Measurements from ENCODE around the gene FGF12. TPM values are rescaled to one million over a fixed set of nuclear protein-coding genes. Genes with fewer than 3 reads are reported as not detected.

FGF12 gene
- total RNA-seq, 4 donors from 2014 or later, result 0.54 to 6.3 (median 3.9) TPM

DNA sequence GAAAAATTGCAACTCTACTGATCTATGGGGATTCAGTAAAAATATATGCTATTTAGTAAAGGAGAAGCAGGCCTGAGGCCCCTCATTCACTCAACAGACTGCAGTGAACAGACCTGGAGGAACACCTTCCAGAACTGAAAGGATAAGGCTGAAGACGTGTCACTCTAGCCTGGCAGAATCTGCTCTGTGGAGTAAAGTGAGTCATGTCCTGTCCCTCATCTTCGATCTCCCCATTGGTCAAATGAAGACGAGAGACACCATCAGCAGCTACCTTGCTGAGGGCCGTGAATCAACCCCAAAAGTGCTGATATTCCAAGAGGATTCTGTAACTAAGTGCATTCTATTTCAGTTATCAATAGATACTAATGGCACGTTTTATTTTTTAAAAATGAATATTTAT lies 359.7 kb downstream of the FGF12 start:
- DNase-seq, result no peak
- no peak overlapping the region for H3K27ac ChIP-seq
- no peaks in the 10 kb centered on the region for H3K9me3 ChIP-seq
- no peaks in the 10 kb centered on the region for H3K27me3 ChIP-seq
- intact Hi-C loops (cut with DNase I), result no loop called here
- H3K36me3 ChIP-seq, result no peaks in the 10 kb centered on the region
- 74 to 95% methylated on average over 5 of the region's 5 CpGs for WGBS, 2 donors
- H3K4me3 ChIP-seq (replicated peaks in 1 of 3), result no peak overlapping the region
- TF ChIP-seq, protein P1, sequence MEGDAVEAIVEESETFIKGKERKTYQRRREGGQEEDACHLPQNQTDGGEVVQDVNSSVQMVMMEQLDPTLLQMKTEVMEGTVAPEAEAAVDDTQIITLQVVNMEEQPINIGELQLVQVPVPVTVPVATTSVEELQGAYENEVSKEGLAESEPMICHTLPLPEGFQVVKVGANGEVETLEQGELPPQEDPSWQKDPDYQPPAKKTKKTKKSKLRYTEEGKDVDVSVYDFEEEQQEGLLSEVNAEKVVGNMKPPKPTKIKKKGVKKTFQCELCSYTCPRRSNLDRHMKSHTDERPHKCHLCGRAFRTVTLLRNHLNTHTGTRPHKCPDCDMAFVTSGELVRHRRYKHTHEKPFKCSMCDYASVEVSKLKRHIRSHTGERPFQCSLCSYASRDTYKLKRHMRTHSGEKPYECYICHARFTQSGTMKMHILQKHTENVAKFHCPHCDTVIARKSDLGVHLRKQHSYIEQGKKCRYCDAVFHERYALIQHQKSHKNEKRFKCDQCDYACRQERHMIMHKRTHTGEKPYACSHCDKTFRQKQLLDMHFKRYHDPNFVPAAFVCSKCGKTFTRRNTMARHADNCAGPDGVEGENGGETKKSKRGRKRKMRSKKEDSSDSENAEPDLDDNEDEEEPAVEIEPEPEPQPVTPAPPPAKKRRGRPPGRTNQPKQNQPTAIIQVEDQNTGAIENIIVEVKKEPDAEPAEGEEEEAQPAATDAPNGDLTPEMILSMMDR (IDR thresholded peaks at IDR 0.05), result no peak
- no peak for TF ChIP-seq POLR2A (IDR thresholded peaks at IDR 0.05)
- H3K4me1 ChIP-seq, result no peaks in the 10 kb centered on the region

DNA sequence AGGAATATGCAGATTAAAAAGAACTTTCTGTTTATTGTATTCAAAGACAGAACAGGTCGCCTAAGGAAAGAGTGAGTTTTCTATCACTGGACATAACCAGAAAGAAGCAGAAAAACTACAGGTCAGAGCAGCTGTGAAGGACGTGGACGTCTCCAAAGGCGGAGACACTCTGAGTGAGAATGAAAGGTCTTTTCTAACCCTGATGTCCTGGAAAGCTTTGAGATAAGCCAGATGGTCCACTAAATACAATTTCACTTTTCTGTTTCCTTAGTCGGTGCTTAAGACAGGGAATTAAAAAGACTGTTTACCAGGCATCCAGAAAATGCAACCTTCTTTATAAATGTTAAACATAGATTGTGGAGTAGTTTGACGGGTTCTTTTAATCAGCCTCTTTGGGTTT lies 360.4 kb downstream of the FGF12 start:
- DNase-seq, result no peak

GRCh38 chr3:192365571-192365970 lies 361.8 kb downstream of the FGF12 start:
- intact Hi-C loops (cut with DNase I), result no loop called here
- H3K36me3 ChIP-seq, result no peaks in the 10 kb centered on the region
- H3K9me3 ChIP-seq, result no peaks in the 10 kb centered on the region
- WGBS, 2 donors, result 71 to 80% methylated on average over 7 of the region's 7 CpGs
- no peak overlapping the region for H3K27ac ChIP-seq
- no peaks in the 10 kb centered on the region for H3K4me1 ChIP-seq
- no peak for DNase-seq
- no peak for TF ChIP-seq POLR2A (IDR thresholded peaks at IDR 0.05)
- TF ChIP-seq, protein P1 (IDR thresholded peaks at IDR 0.05), result no peak
- no peaks in the 10 kb centered on the region for H3K27me3 ChIP-seq
- H3K4me3 ChIP-seq (replicated peaks in 1 of 3), result no peak overlapping the region

More for the DNA sequence above, 360.4 kb downstream of the FGF12 start:
- Histone ChIP-seq H3K36me3 (no peaks in the 10 kb centered on the region), H3K4me3 (replicated peaks in 1 of 3) (no peak overlapping the region), H3K27me3 (no peaks in the 10 kb centered on the region), H3K9me3 (no peaks in the 10 kb centered on the region), H3K27ac (no peak overlapping the region), H3K4me1 (no peaks in the 10 kb centered on the region)
- intact Hi-C loops (cut with DNase I), result no loop called here
- 78 to 80% methylated on average over 6 of the region's 6 CpGs for WGBS, 2 donors
- TF ChIP-seq, protein P1 (IDR thresholded peaks at IDR 0.05), result no peak

GRCh38 chr3:192364316-192364715 lies 363.0 kb downstream of the FGF12 start:
- no peak overlapping the region for H3K27ac ChIP-seq
- H3K36me3 ChIP-seq, result no peaks in the 10 kb centered on the region
- intact Hi-C loops (cut with DNase I), result no loop called here
- TF ChIP-seq, protein P1 (IDR thresholded peaks at IDR 0.05), result no peak
- no peak for TF ChIP-seq POLR2A (IDR thresholded peaks at IDR 0.05)
- no peaks in the 10 kb centered on the region for H3K9me3 ChIP-seq
- no peak for DNase-seq
- 50 to 53% methylated on average over 1 of the region's 1 CpG for WGBS, 2 donors
- no peaks in the 10 kb centered on the region for H3K4me1 ChIP-seq
- H3K4me3 ChIP-seq (replicated peaks in 1 of 3), result no peak overlapping the region
- no peaks in the 10 kb centered on the region for H3K27me3 ChIP-seq

- no peaks in the 10 kb centered on the region for H3K4me1 ChIP-seq
- intact Hi-C loops (cut with DNase I), result no loop called here
- TF ChIP-seq, protein P1 (IDR thresholded peaks at IDR 0.05), result no peak
- TF ChIP-seq POLR2A (IDR thresholded peaks at IDR 0.05), result no peak
- no peaks in the 10 kb centered on the region for H3K36me3 ChIP-seq
- no peaks in the 10 kb centered on the region for H3K9me3 ChIP-seq
- H3K4me3 ChIP-seq (replicated peaks in 1 of 3), result no peak overlapping the region
- DNase-seq, result no peak
- H3K27ac ChIP-seq, result no peak overlapping the region
- no peaks in the 10 kb centered on the region for H3K27me3 ChIP-seq
- WGBS, 2 donors, result 61 to 73% methylated on average over 7 of the region's 7 CpGs
Measured at GRCh38 chr3:192354687-192355086, 372.7 kb downstream of the FGF12 start.
